Mammary epithelial cell (primary cell): ENCODE measurements around the gene SIM1.

ENCODE experiments used
- CTCF ChIP-seq, 2 donors: IDR thresholded peaks in 1 of 2; conservative IDR thresholded peaks in 1 of 2; 2 replicates each; pipeline ENCODE4 v1.5.1; 2011 to 2012; ENCODE audit warnings: inconsistent platforms in 2 of 2, low read length in 2 of 2, mild to moderate bottlenecking in 2 of 2, control low read depth in 1 of 2, low read depth in 1 of 2; ENCODE audit not compliant: insufficient read depth in 1 of 2; ENCODE audit errors: extremely low read depth in 1 of 2
- EZH2 ChIP-seq: IDR thresholded peaks from 2 replicates; pipeline ENCODE4 v1.6.1; 2012; ENCODE audit warnings: low read length, inconsistent platforms, borderline replicate concordance

- TF ChIP-seq CTCF (conservative IDR thresholded peaks at IDR 0.05 in 1 of 2, IDR thresholded peaks at IDR 0.05 in 1 of 2; ENCODE audit: extremely low read depth in 1 of 2, insufficient read depth in 1 of 2, low read depth in 1 of 2, low read length in 2 of 2): no peak
- no peak for TF ChIP-seq EZH2
Measured at GRCh38 chr6:100335991-100336390, 128.7 kb downstream of the SIM1 start.
